ENCODE data around the gene C2orf72.

Gene C2orf72

GRCh38 chr2:231037202-231037730, at the start of gene C2orf72:
Gene C2orf72 (plus strand): TSS chr2:231037523. CDS start chr2:231037566, 43 bp downstream.
- H3K4me3 ChIP-seq (replicated peaks in 1 of 2; ENCODE audit: low read depth in 2 of 2, low read length in 2 of 2), result peak within 1 kb of the TSS in 1 of 2 donors; percentile 33
- no peak for DNase-seq (ENCODE audit: low read depth in 2 of 2)
- no peak for TF ChIP-seq CTCF (IDR thresholded peaks at IDR 0.05; ENCODE audit: low read depth, low read length)

GRCh38 chr2:230989731-230990130, 47.6 kb upstream of the C2orf72 start:
- H3K4me3 ChIP-seq (replicated peaks in 1 of 2; ENCODE audit: low read depth in 2 of 2, low read length in 2 of 2), result no peak overlapping the region
- no peak for TF ChIP-seq CTCF (IDR thresholded peaks at IDR 0.05; ENCODE audit: low read depth, low read length)
- DNase-seq (ENCODE audit: low read depth in 2 of 2), result no peak

- no peak overlapping the region for H3K4me3 ChIP-seq (replicated peaks in 1 of 2; ENCODE audit: low read depth in 2 of 2, low read length in 2 of 2)
- TF ChIP-seq CTCF (IDR thresholded peaks at IDR 0.05; ENCODE audit: low read depth, low read length), result no peak
- DNase-seq (ENCODE audit: low read depth in 2 of 2), result no peak
These were observed 47.0 kb upstream of the C2orf72 start for GRCh38 chr2:230990131-230990898.

GRCh38 chr2:230990899-230991150, 46.5 kb upstream of the C2orf72 start:
- no peak for TF ChIP-seq CTCF (IDR thresholded peaks at IDR 0.05; ENCODE audit: low read depth, low read length)
- DNase-seq (ENCODE audit: low read depth in 2 of 2), result no peak
- H3K4me3 ChIP-seq (replicated peaks in 1 of 2; ENCODE audit: low read depth in 2 of 2, low read length in 2 of 2), result no peak overlapping the region

- no peak for DNase-seq (ENCODE audit: low read depth in 2 of 2)
- no peak overlapping the region for H3K4me3 ChIP-seq (replicated peaks in 1 of 2; ENCODE audit: low read depth in 2 of 2, low read length in 2 of 2)
- no peak for TF ChIP-seq CTCF (IDR thresholded peaks at IDR 0.05; ENCODE audit: low read depth, low read length)
These were observed 45.7 kb upstream of the C2orf72 start for GRCh38 chr2:230991598-230991997.

GRCh38 chr2:230995821-230996220, 41.5 kb upstream of the C2orf72 start, which contains the start of gene SPATA3:
Gene SPATA3 (plus strand): TSS chr2:230996121. CDS start chr2:230996234, 113 bp downstream.
- no peak within 1 kb of the TSS for H3K4me3 ChIP-seq (replicated peaks in 1 of 2; ENCODE audit: low read depth in 2 of 2, low read length in 2 of 2)
- DNase-seq (ENCODE audit: low read depth in 2 of 2), result no peak
- no peak for TF ChIP-seq CTCF (IDR thresholded peaks at IDR 0.05; ENCODE audit: low read depth, low read length)
